GM21529 (cell line): Measurements from ENCODE around the gene SLC34A2.
"Not testable (repeated sequence)": the region's sequence is repeated elsewhere in the genome, so short reads cannot be mapped to it uniquely, and the experiment has no call there.

ENCODE experiments used
- ATAC-seq: cut with Tn5 transposase; IDR thresholded peaks from one replicate; pipeline ENCODE4 v1.9.1; 2021; ENCODE audit not compliant: unreplicated experiment

SLC34A2 gene

GRCh38 chr4:25658777-25659176 is 3.1 kb downstream of the SLC34A2 start:
- ATAC-seq: no peak

GRCh38 chr4:25661441-25661840 is 5.8 kb downstream of the SLC34A2 start:
- not testable (repeated sequence) for ATAC-seq

- ATAC-seq: no peak
These were observed 6.7 kb downstream of the SLC34A2 start for GRCh38 chr4:25662306-25662705.

DNA sequence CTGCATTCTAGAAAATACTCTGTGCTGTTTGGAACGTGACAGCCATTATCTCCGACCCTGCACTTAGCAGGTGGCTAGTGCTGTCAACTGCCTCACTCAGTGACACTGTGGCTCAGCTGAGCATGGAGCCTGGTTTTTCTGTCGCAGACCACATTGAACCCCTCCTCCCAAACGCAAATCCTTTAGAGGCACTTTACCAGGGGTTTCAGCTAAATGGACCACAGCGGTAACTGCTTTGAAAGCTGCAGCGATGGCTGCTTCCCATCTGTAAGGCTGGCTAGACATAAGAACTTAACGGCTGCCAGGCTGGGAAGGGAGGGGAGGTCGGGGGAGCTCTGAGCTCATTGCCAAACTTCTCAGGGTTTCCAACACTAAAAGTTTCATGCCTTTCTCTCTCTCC is 8.1 kb downstream of the SLC34A2 start:
- ATAC-seq: no peak

DNA sequence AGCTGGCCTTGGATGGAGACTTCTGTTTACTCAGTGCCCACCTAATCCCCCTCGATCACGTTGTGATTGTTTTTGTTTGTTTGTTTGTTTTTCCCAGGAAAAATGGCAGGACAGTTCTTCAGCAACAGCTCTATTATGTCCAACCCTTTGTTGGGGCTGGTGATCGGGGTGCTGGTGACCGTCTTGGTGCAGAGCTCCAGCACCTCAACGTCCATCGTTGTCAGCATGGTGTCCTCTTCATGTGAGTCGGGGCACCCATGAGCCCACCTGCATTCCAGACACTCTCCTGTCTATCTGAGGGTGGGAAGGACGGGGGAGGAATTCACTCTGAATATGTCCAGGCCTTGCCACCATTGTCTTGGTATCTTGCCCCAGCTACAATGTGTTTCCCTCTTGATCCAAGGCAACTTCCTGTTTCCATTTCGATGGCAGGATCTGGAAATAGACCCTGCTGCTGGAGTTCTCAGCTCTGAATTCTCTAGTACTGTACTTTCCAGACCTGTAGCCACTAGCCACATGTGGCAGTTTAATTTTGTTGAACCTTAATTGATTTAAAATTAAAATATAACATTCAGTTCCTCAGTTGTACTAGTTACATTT is 10.5 kb downstream of the SLC34A2 start:
- no peak for ATAC-seq

DNA sequence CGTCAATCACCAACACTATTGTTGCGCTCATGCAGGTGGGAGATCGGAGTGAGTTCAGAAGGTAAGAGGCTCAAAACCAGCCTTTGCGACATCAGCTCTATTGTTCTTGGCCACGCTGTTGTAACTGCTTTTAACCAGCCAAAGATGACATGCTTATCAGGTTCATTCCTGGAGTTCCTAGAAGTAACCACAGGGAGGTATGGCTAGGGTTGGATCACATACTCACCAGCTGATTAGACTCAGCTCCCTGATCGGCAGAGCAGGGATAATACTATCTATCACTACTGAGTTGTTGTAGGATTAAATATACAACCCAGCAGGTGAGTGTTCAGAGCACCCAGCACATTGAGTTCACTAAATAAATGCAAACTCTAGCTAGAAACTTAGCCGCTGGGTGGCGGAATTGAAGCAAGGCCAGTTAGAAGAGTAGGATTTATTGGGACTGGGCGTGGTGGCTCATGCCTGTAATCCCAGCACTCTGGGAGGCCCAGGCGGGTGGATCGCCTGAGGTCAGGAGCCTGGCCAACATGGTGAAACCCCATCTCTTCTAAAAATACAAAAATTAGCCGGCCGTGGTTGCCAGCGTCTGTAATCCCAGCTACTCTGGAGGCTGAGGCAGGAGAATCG is 12.4 kb downstream of the SLC34A2 start:
- ATAC-seq: no peak

- no peak for ATAC-seq
These were observed 15.3 kb downstream of the SLC34A2 start for GRCh38 chr4:25670991-25671390.

GRCh38 chr4:25672756-25673155 is 17.1 kb downstream of the SLC34A2 start:
- ATAC-seq: no peak

- no peak for ATAC-seq
These were observed 18.7 kb downstream of the SLC34A2 start for GRCh38 chr4:25674386-25674785.

DNA sequence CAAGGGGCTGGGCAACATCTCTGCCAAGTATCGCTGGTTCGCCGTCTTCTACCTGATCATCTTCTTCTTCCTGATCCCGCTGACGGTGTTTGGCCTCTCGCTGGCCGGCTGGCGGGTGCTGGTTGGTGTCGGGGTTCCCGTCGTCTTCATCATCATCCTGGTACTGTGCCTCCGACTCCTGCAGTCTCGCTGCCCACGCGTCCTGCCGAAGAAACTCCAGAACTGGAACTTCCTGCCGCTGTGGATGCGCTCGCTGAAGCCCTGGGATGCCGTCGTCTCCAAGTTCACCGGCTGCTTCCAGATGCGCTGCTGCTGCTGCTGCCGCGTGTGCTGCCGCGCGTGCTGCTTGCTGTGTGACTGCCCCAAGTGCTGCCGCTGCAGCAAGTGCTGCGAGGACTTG is 20.6 kb downstream of the SLC34A2 start:
- ATAC-seq: no peak

DNA sequence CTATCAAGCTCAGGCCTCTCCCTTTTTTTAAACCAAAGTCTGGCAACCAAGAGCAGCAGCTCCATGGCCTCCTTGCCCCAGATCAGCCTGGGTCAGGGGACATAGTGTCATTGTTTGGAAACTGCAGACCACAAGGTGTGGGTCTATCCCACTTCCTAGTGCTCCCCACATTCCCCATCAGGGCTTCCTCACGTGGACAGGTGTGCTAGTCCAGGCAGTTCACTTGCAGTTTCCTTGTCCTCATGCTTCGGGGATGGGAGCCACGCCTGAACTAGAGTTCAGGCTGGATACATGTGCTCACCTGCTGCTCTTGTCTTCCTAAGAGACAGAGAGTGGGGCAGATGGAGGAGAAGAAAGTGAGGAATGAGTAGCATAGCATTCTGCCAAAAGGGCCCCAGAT is 21.5 kb downstream of the SLC34A2 start:
- ATAC-seq: no peak

GRCh38 chr4:25677943-25678342 is 22.3 kb downstream of the SLC34A2 start:
- no peak for ATAC-seq

- no peak for ATAC-seq
These were observed 32.1 kb downstream of the SLC34A2 start for GRCh38 chr4:25687773-25688172.

- ATAC-seq: no peak
These were observed 38.8 kb downstream of the SLC34A2 start for GRCh38 chr4:25694466-25694865.

DNA sequence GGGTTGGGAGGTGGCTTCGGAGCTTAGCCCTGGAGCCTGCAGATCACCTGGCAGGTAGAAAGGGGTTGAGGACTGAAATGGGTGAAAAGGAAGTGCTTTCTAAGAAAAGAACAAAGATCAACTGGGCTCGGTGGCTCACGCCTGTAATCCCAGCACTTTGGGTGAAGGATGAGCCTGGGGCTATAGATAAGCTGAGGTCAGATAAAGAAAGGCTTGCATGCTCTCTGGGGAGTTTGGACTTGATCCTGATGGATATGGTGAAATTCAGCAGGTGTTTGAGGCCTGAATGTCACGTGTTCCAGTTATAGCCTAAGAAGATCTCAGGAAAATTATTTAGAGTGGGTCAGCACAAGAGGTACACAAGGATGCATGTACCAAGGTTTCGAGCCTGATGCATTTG is 40.8 kb downstream of the SLC34A2 start:
- ATAC-seq: no peak

GRCh38 chr4:25697516-25697915 is 41.9 kb downstream of the SLC34A2 start:
- no peak for ATAC-seq

GRCh38 chr4:25700661-25701060 is 45.0 kb downstream of the SLC34A2 start:
- no peak for ATAC-seq

DNA sequence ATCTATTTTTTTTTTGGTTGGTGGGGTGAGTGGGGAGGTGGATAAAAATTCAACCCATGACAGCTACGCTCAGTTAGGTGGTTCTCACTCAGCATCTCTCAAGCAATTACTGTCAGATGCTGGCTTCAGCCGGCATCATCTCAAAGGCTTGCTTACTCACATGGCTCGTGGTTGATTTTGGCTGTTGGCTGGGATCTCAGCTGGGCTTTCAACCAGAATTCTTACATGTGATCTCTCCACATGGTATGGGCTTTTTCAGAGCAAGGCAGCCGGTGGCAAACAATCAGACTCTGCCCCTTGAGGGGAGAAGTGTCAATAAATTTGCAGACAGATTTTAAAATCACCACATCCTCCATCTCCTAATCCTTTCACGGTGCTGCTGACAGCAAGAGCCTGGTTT is 47.2 kb downstream of the SLC34A2 start:
- ATAC-seq: no peak

GRCh38 chr4:25703731-25704388 is 48.2 kb downstream of the SLC34A2 start:
- ATAC-seq: no peak

DNA sequence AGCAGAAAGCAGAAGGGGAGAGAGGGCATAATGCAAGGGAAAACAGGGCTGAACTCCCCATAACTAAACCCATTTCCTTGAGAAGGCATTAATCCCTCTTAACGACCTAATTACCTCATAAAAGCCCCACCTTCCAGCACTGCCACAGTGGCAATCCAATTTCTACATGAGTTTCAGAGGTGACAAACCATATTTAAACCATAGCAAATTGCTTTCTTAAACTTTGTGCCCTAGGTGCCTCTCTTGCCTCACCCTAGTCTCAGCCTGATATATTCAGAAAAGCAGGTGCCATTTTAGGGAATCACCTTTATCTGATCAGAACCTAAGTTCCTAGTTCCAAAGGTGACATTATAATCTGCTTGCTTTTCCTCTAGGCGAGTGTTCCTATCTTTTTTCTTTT is 48.9 kb downstream of the SLC34A2 start:
- ATAC-seq: no peak

- ATAC-seq: no peak
These were observed 55.0 kb downstream of the SLC34A2 start for GRCh38 chr4:25710637-25711036.

GRCh38 chr4:25712611-25713010 is 57.0 kb downstream of the SLC34A2 start:
- no peak for ATAC-seq

DNA sequence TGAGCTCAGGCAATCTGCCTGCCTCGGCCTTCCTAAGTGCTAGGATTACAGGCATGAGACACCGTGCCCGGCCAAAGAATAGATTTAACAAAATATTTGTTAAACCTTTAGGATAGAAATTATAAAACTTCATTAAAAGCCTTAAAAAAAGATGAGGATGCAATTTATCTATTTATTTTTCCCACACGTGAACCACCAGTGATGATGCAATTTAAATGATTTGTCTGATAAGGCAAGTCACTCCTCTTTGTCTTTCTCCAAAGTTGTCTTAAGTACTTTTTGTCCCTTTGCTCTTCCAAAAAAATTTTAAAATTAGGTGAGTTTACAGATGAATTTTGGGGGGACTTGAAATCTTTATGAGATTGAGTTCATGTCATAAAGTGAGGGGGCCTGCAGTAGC is 58.2 kb downstream of the SLC34A2 start:
- no peak for ATAC-seq
